KMS-11 (cell line): ENCODE results near the gene MFN1.

Experiments
- H2AFZ ChIP-seq: fragments of 200-600 bp; sonication (generic); 2 replicates; pipeline ENCODE4 v1.6.1; 2016; ENCODE audit warnings: antibody characterized with exemption, mixed run types, low read depth
- H3K27ac ChIP-seq: fragments of 200-600 bp; sonication (generic); 2 replicates; pipeline ENCODE4 v1.6.1; 2016; ENCODE audit warnings: mild to moderate bottlenecking, mixed run types
- H3K27me3 ChIP-seq: fragments of 200-600 bp; sonication (generic); 2 replicates; pipeline ENCODE4 v1.6.1; 2017; ENCODE audit warnings: mild to moderate bottlenecking, low read depth, mixed run types, moderate library complexity; ENCODE audit not compliant: insufficient read depth
- H3K36me3 ChIP-seq: fragments of 200-600 bp; sonication (generic); 2 replicates; pipeline ENCODE4 v1.6.1; 2017; ENCODE audit warnings: mild to moderate bottlenecking, mixed run types; ENCODE audit not compliant: insufficient read depth
- H3K4me1 ChIP-seq: fragments of 200-600 bp; sonication (generic); 2 replicates; pipeline ENCODE4 v1.6.1; 2016; ENCODE audit warnings: mild to moderate bottlenecking, low read depth, mixed run types; ENCODE audit not compliant: poor library complexity, severe bottlenecking
- H3K4me2 ChIP-seq: fragments of 200-600 bp; sonication (generic); 2 replicates; pipeline ENCODE4 v1.7.0; 2016; ENCODE audit warnings: mild to moderate bottlenecking, mixed run types
- H3K4me3 ChIP-seq: fragments of 200-600 bp; sonication (generic); IDR thresholded peaks from 2 replicates; pipeline ENCODE4 v1.6.1; 2017; ENCODE audit warnings: low read depth, low read length, mixed read lengths; ENCODE audit not compliant: insufficient read depth
- H3K79me2 ChIP-seq: fragments of 200-600 bp; sonication (generic); 2 replicates; pipeline ENCODE4 v1.6.1; 2016; ENCODE audit warnings: low read depth, mixed run types; ENCODE audit not compliant: insufficient read depth
- H3K9ac ChIP-seq: fragments of 200-600 bp; sonication (generic); 2 replicates; pipeline ENCODE4 v1.6.1; 2016; ENCODE audit warnings: mild to moderate bottlenecking, mixed run types
- H4K20me1 ChIP-seq: fragments of 200-600 bp; sonication (generic); 2 replicates; pipeline ENCODE4 v1.6.1; 2016; ENCODE audit warnings: mild to moderate bottlenecking, mixed run types; ENCODE audit not compliant: insufficient read depth
- TF ChIP-seq, protein P1 (sequence below): fragments of 200-600 bp; sonication (generic); conservative IDR thresholded peaks from 2 replicates; pipeline ENCODE4 v1.6.1; 2017; ENCODE audit warnings: low read depth, mild to moderate bottlenecking, antibody characterized with exemption, low read length, moderate library complexity, mixed read lengths

Gene MFN1

DNA sequence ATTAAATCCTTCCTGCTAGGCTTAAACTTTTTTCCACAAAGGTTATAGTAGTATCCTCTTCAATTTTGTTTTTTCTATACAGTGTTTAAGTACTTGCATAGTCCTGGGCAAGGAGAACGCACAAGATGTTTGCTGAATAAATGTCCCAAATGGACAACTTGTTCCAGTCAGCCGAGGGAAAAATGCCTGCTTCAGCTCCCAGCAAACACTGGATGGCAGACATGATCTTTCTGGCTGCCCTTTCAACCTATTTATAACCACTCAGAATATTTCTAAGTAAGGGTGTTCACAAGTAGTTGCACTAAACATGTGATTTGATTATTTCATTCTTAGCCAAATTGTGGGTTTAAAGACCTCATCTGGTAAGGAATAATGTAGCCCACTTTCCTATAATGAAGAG, 74.0 kb downstream of the MFN1 start:
- Histone ChIP-seq H3K4me1 (no peaks in the 10 kb centered on the region), H3K36me3 (no peaks in the 10 kb centered on the region), H3K4me3 (no peak overlapping the region), H3K27ac (no peak overlapping the region), H3K79me2 (no peaks in the 10 kb centered on the region), H4K20me1 (no peaks in the 10 kb centered on the region), H3K9ac (no peak overlapping the region), H3K4me2 (no peak overlapping the region), H2AFZ (no peak overlapping the region), H3K27me3 (no peaks in the 10 kb centered on the region)
- TF ChIP-seq, protein P1, sequence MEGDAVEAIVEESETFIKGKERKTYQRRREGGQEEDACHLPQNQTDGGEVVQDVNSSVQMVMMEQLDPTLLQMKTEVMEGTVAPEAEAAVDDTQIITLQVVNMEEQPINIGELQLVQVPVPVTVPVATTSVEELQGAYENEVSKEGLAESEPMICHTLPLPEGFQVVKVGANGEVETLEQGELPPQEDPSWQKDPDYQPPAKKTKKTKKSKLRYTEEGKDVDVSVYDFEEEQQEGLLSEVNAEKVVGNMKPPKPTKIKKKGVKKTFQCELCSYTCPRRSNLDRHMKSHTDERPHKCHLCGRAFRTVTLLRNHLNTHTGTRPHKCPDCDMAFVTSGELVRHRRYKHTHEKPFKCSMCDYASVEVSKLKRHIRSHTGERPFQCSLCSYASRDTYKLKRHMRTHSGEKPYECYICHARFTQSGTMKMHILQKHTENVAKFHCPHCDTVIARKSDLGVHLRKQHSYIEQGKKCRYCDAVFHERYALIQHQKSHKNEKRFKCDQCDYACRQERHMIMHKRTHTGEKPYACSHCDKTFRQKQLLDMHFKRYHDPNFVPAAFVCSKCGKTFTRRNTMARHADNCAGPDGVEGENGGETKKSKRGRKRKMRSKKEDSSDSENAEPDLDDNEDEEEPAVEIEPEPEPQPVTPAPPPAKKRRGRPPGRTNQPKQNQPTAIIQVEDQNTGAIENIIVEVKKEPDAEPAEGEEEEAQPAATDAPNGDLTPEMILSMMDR, result no peak

DNA sequence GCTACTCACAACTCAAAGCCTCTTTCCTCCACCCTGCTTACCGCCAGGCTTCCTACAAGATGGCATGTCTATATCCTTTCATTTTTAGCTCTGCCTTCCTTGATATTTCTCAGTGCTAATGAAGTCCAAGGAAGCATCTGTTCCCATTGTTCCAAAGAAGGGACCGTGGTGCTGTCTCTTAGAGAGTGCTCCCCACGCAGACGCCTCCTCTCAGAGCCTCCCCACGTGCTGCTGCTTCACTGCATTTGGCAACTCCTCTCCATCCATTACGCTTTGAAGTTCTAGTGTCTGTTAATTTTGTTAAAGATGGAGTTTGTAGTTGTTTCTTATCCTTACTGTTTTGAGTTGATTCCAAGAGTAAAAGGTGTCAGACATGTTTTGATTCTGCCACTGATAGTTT, 77.6 kb downstream of the MFN1 start:
- H3K27me3 ChIP-seq, result no peaks in the 10 kb centered on the region
- H3K36me3 ChIP-seq, result no peaks in the 10 kb centered on the region
- no peak overlapping the region for H3K9ac ChIP-seq
- TF ChIP-seq, protein P1, result no peak
- H3K79me2 ChIP-seq, result no peaks in the 10 kb centered on the region
- H3K4me2 ChIP-seq, result no peak overlapping the region
- H4K20me1 ChIP-seq, result no peaks in the 10 kb centered on the region
- H3K27ac ChIP-seq, result no peak overlapping the region
- no peak overlapping the region for H2AFZ ChIP-seq
- H3K4me3 ChIP-seq, result no peak overlapping the region
- H3K4me1 ChIP-seq, result no peaks in the 10 kb centered on the region

DNA sequence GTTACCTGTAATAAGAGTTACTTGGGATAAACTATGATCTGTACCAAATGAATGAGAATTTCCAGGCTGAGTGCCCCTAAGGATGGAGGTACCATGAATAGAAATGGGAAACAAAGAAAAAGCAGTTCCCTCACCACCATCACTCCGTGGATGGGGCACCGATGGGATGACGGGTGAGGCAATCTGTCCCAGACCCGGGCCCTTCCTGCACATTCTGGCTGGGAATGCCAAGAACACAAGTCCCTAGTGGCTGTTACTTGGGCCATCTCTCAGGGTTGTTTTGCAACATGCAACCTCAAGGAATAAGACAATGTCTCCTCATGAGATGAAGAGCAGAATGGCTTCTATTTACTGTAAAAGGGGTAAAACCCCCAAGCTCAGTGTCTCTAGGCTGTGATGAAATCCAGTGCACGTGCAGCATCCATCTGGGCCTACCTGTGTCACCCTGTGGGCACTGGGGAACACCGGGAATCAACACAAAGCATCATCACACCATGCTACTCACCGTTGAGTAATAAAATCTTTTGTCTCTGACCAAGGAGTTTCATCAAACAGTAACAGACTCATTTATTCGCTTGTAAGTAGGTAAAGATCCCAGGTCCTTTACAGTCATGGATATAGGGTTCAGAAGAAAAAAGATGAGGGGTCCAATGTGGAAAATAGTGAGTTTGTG, 81.5 kb downstream of the MFN1 start:
- no peak overlapping the region for H3K4me3 ChIP-seq
- H3K36me3 ChIP-seq, result no peaks in the 10 kb centered on the region
- H3K4me1 ChIP-seq, result no peaks in the 10 kb centered on the region
- H4K20me1 ChIP-seq, result no peaks in the 10 kb centered on the region
- H3K27me3 ChIP-seq, result no peaks in the 10 kb centered on the region
- H3K9ac ChIP-seq, result no peak overlapping the region
- H3K27ac ChIP-seq, result no peak overlapping the region
- no peak overlapping the region for H3K4me2 ChIP-seq
- no peaks in the 10 kb centered on the region for H3K79me2 ChIP-seq
- TF ChIP-seq, protein P1, result no peak
- H2AFZ ChIP-seq, result no peak overlapping the region

DNA sequence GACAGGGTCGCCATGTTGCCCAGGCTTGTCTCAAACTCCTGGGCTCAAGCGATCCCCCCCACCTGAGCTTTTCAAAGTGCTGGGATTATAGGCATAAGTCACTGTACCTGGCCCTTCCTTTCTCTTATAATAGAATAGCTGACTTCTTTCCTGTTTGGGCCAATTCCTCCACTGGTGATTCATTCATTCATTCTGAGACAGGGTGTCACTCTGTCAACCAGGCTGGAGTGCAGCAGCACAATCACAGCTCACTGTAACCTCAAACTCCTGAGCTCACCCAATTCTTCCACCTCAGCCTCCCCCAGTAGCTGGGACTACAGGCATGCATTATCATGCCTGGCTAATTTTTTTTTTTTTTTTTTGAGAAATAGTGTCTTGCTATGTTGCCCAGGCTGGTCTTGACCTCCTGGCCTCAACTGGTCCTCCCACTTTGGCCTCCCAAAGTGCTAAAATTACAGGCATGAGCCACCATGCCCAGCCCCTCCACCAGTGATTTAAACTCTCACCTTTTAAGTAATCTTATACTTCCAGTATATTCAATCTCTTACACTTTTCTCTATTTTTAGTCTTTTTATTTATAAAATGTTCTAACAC, 82.9 kb downstream of the MFN1 start:
- Histone ChIP-seq H3K9ac (no peak overlapping the region), H3K36me3 (no peaks in the 10 kb centered on the region), H3K27me3 (no peaks in the 10 kb centered on the region), H4K20me1 (no peaks in the 10 kb centered on the region), H3K79me2 (no peaks in the 10 kb centered on the region), H3K4me3 (no peak overlapping the region), H2AFZ (no peak overlapping the region), H3K4me1 (peaks cover 7% of the 10 kb centered on the region), H3K4me2 (no peak overlapping the region), H3K27ac (no peak overlapping the region)
- TF ChIP-seq, protein P1, result no peak
